ENCODE measurements around the gene ZNF582. TPM values are rescaled to one million over a fixed set of nuclear protein-coding genes. Genes with fewer than 3 reads are reported as not detected.

The ZNF582 gene
- polyA plus RNA-seq, result 7.3 TPM

GRCh38 chr19:56393119-56394012 lies at the start of gene ZNF582:
Gene ZNF582, minus strand, starts transcription at chr19:56393534. Its CDS starts 1,782 bp downstream, at chr19:56391752.
- Mint-ChIP-seq H3K4me3 (peak within 1 kb of the TSS; percentile 86 to 98 (median 97)), H3K9me3 (peaks cover 21 to 36% (median 28%) of the 10 kb centered on the region in 3 donors), H3K36me3 (peaks cover 26% of the 10 kb centered on the region), H3K27ac (peak within 1 kb of the TSS; percentile 72 to 97 (median 89)), H3K27me3 (no peaks in the 10 kb centered on the region), H3K4me1 (peaks cover 5 to 10% (median 7%) of the 10 kb centered on the region in 3 donors)

DNA sequence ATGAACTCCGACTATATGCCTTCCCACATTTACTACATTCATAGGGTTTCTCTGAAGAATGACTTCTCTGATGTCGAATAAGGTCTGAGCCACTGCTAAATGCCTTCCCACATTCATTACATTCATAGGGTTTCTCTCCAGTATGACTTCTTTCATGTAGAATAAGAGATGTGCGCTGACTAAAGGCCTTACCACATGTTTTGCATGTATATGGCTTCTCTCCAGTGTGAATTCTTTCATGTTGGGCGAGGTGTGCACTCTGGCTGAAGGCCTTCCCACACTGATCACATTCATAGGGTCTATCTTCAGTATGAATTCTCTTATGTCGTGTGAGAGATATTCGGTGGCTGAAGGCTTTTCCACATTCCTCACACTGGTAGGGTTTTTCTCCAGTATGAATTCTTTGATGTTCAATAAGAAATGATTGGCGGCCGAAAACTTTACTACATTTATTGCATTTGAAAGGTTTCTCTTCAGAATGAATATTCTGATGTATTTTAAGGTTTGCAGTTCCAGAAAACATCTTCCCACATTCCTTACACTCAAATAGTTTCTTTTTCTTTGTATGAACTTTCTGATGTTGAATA lies 48.0 kb upstream of the ZNF582 start:
- Mint-ChIP-seq H3K27ac (no peak overlapping the region), H3K36me3 (no peaks in the 10 kb centered on the region), H3K9me3 (peaks cover 27 to 51% (median 31%) of the 10 kb centered on the region in 3 donors), H3K4me1 (no peaks in the 10 kb centered on the region), H3K4me3 (no peak overlapping the region), H3K27me3 (no peaks in the 10 kb centered on the region)

DNA sequence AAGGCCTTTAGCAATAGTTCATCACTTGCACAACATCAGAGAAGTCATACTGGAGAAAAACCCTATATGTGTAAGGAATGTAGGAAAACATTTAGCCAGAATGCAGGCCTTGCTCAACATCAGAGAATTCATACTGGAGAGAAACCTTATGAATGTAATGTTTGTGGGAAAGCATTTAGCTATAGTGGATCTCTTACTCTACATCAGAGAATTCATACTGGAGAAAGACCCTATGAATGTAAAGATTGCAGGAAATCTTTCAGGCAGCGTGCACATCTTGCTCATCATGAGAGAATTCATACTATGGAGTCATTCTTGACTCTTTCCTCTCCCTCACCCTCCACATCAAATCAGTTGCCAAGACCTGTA lies 30.6 kb upstream of the ZNF582 start:
- Mint-ChIP-seq H3K27me3 (no peaks in the 10 kb centered on the region), H3K4me3 (no peak overlapping the region), H3K27ac (no peak overlapping the region), H3K9me3 (peaks cover 13 to 52% (median 49%) of the 10 kb centered on the region in 3 donors), H3K4me1 (no peaks in the 10 kb centered on the region), H3K36me3 (peaks cover 32% of the 10 kb centered on the region)

- H3K27me3 Mint-ChIP-seq, result no peaks in the 10 kb centered on the region
- peaks cover 15 to 58% (median 53%) of the 10 kb centered on the region in 3 donors for H3K9me3 Mint-ChIP-seq
- H3K27ac Mint-ChIP-seq, result no peak overlapping the region
- H3K36me3 Mint-ChIP-seq, result peaks cover 37% of the 10 kb centered on the region
- no peak overlapping the region for H3K4me3 Mint-ChIP-seq
- H3K4me1 Mint-ChIP-seq, result no peaks in the 10 kb centered on the region
These were observed 30.1 kb upstream of the ZNF582 start for GRCh38 chr19:56423276-56423984.

- Mint-ChIP-seq H3K4me1 (peaks cover 5 to 23% (median 21%) of the 10 kb centered on the region in 3 donors), H3K27ac (peak overlapping the region in 2 of 3 donors; percentile 13 to 96), H3K9me3 (peaks cover 17 to 53% (median 22%) of the 10 kb centered on the region in 3 donors), H3K27me3 (no peaks in the 10 kb centered on the region), H3K4me3 (peak overlapping the region; percentile 90 to 99 (median 98)), H3K36me3 (peaks cover 26% of the 10 kb centered on the region)
These were observed 11.7 kb upstream of the ZNF582 start for GRCh38 chr19:56405062-56405461.

DNA sequence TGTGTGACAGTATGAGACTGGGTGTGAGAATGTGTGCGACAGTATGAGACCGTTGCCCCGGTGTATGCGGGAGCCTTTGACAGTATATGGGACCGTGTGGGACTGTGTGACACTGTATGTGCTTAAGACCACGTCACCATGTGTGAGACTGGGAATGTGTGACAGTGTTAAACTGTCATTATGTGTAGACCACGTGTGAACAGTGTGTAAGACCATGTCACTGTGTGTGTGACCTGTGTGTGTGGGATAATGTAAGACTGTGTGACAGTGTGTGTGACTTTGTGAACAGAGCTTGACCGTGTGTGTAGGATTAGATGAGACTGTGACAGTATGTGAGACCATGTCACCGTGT lies 11.3 kb upstream of the ZNF582 start:
- Mint-ChIP-seq H3K36me3 (peaks cover 23% of the 10 kb centered on the region), H3K9me3 (peaks cover 17 to 50% (median 19%) of the 10 kb centered on the region in 3 donors), H3K4me1 (peaks cover 5 to 23% (median 21%) of the 10 kb centered on the region in 3 donors), H3K27ac (peak overlapping the region; percentile 93 to 96 (median 95)), H3K27me3 (no peaks in the 10 kb centered on the region), H3K4me3 (peak overlapping the region; percentile 90 to 99 (median 98))

- Mint-ChIP-seq H3K9me3 (peaks cover 20 to 55% (median 21%) of the 10 kb centered on the region in 3 donors), H3K4me3 (peak within 1 kb of the TSS; percentile 90 to 99 (median 98)), H3K27me3 (no peaks in the 10 kb centered on the region), H3K36me3 (peaks cover 21% of the 10 kb centered on the region), H3K27ac (peak within 1 kb of the TSS; percentile 93 to 96 (median 95)), H3K4me1 (peaks cover 5 to 23% (median 21%) of the 10 kb centered on the region in 3 donors)
These were observed 10.7 kb upstream of the ZNF582 start, which contains the start of gene ZNF583 for GRCh38 chr19:56403764-56404704. Gene ZNF583, plus strand, starts transcription at chr19:56404332. Its CDS starts 2,783 bp downstream, at chr19:56407115.

DNA sequence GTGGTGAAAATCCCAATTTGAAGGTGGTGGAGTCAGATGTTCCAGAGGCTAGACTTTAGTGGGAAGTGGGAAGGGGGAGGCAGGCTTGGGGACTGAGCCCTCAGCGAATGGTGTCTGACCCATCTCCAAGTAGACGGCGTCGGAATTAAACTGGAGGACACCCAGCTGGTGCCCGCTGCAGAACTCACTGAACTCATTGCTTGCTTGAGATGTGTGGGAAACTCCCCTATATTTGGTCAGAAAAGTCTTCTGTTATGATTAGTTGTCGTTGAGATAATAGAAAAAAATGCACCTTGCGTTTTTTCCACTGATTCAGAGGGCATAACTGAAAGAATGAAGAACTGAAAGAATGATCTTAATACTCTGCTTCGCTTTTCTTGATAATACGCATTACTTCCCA lies 9.9 kb upstream of the ZNF582 start:
- Mint-ChIP-seq H3K4me1 (peaks cover 5 to 23% (median 21%) of the 10 kb centered on the region in 3 donors), H3K9me3 (peaks cover 18 to 50% (median 20%) of the 10 kb centered on the region in 3 donors), H3K27me3 (no peaks in the 10 kb centered on the region), H3K4me3 (peak overlapping the region; percentile 90 to 99 (median 98)), H3K36me3 (peaks cover 14% of the 10 kb centered on the region), H3K27ac (peak overlapping the region; percentile 93 to 96 (median 95))

DNA sequence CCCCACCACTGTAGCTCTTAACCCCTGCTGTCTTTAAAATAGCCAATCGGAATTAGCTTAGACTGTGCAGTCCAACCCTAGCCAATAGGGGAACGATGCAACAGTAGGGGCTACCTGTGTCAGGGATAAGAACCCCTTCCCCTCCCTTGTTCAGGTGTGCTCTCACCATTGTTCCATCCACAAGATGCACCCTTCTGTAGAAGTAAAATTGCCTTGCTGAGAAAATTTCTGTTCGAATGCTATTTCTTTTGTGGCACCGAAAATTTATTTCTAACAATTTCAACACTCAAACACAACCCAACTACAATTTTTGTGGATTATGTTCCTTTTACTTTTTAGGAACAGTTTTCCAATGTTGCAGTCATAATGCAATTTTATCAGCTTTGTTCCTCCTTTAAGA lies 7.2 kb upstream of the ZNF582 start:
- Mint-ChIP-seq H3K36me3 (peaks cover 11% of the 10 kb centered on the region), H3K27me3 (no peaks in the 10 kb centered on the region), H3K27ac (no peak overlapping the region), H3K4me1 (peaks cover 5 to 23% (median 20%) of the 10 kb centered on the region in 3 donors), H3K4me3 (peak overlapping the region in 1 of 4 donors; percentile 45), H3K9me3 (peaks cover 17 to 44% (median 19%) of the 10 kb centered on the region in 3 donors)

GRCh38 chr19:56398809-56399208 lies 5.5 kb upstream of the ZNF582 start:
- peaks cover 10% of the 10 kb centered on the region for H3K36me3 Mint-ChIP-seq
- H3K4me3 Mint-ChIP-seq, result peak overlapping the region in 1 of 4 donors; percentile 47
- H3K9me3 Mint-ChIP-seq, result peaks cover 17 to 46% (median 25%) of the 10 kb centered on the region in 3 donors
- no peaks in the 10 kb centered on the region for H3K27me3 Mint-ChIP-seq
- H3K4me1 Mint-ChIP-seq, result peaks cover 5 to 14% (median 8%) of the 10 kb centered on the region in 3 donors
- no peak overlapping the region for H3K27ac Mint-ChIP-seq

GRCh38 chr19:56383826-56384605 lies 9.3 kb downstream of the ZNF582 start:
- peaks cover 19 to 43% (median 26%) of the 10 kb centered on the region in 3 donors for H3K9me3 Mint-ChIP-seq

DNA sequence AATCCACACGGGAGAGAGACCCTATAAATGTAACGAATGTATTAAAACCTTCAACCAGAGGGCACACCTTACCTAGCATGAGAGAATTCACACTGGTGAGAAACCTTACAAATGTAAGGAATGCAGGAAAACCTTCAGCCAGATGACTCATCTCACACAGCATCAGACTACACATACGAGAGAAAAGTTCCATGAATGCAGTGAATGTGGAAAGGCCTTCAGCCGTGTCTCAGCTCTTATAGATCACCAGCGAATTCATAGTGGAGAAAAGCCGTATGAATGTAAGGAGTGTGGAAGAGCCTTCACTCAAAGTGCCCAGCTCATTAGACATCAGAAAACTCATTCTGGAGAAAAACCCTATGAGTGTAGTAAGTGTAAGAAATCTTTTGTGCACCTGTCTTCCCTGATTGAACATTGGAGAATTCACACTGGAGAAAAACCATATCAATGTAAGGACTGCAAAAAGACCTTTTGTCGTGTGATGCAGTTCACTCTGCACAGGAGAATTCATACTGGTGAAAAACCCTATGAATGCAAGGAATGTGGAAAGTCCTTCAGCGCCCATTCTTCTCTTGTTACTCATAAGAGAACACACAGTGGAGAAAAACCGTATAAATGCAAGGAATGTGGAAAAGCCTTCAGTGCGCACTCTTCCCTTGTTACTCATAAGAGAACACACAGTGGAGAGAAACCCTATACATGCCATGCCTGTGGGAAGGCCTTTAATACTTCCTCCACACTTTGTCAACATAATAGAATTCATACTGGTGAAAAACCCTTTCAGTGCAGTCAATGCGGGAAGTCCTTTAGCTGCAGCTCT lies 16.0 kb downstream of the ZNF582 start:
- H3K4me1 Mint-ChIP-seq, result peaks cover 0 to 4% (median 0%) of the 10 kb centered on the region in 3 donors
- H3K36me3 Mint-ChIP-seq, result peaks cover 30% of the 10 kb centered on the region
- no peaks in the 10 kb centered on the region for H3K27me3 Mint-ChIP-seq
- H3K9me3 Mint-ChIP-seq, result peaks cover 18 to 63% (median 47%) of the 10 kb centered on the region in 3 donors
- no peak overlapping the region for H3K27ac Mint-ChIP-seq
- H3K4me3 Mint-ChIP-seq, result no peak overlapping the region

More at GRCh38 chr19:56383826-56384605, 9.3 kb downstream of the ZNF582 start:
- H3K4me1 Mint-ChIP-seq, result no peaks in the 10 kb centered on the region
- H3K36me3 Mint-ChIP-seq, result peaks cover 31% of the 10 kb centered on the region
- no peak overlapping the region for H3K27ac Mint-ChIP-seq
- H3K4me3 Mint-ChIP-seq, result no peak overlapping the region
- H3K27me3 Mint-ChIP-seq, result no peaks in the 10 kb centered on the region

Data from IgD-negative memory B cell (primary cell).